Measurements from ENCODE around the gene CD9.
"Not testable (repeated sequence)": the region's sequence is repeated elsewhere in the genome, so short reads cannot be mapped to it uniquely, and the experiment has no call there.

DNA sequence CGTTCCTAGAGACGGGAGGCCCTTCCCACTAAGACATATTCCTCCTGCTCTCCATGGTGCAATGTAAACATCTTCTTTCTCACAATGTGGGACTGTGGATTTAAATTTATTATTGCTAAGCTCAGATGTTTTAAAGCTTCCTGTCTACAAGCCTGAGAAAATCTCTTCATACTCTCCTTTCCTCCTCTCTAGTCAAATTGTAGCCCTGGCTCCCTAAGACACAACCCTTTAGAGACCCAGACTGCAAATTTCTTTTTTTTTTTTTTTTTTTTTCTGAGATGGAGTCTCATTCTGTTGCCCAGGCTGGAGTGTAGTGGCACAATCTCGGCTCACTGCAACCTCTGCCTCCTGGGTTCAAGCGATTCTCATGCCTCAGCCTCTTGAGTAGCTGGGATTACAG, 9.2 kb downstream of the CD9 start:
- TF ChIP-seq, protein P1, sequence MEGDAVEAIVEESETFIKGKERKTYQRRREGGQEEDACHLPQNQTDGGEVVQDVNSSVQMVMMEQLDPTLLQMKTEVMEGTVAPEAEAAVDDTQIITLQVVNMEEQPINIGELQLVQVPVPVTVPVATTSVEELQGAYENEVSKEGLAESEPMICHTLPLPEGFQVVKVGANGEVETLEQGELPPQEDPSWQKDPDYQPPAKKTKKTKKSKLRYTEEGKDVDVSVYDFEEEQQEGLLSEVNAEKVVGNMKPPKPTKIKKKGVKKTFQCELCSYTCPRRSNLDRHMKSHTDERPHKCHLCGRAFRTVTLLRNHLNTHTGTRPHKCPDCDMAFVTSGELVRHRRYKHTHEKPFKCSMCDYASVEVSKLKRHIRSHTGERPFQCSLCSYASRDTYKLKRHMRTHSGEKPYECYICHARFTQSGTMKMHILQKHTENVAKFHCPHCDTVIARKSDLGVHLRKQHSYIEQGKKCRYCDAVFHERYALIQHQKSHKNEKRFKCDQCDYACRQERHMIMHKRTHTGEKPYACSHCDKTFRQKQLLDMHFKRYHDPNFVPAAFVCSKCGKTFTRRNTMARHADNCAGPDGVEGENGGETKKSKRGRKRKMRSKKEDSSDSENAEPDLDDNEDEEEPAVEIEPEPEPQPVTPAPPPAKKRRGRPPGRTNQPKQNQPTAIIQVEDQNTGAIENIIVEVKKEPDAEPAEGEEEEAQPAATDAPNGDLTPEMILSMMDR (conservative IDR thresholded peaks at IDR 0.05 in 1 of 2, IDR thresholded peaks at IDR 0.05 in 1 of 2; ENCODE audit: low read depth in 1 of 2, low read length in 2 of 2), result not testable (repeated sequence)
- TF ChIP-seq EZH2 (IDR thresholded peaks at IDR 0.05; ENCODE audit: low read length, missing control alignments), result not testable (repeated sequence)

All from fibroblast of lung (primary cell).